Keratinocyte (primary cell): ENCODE data around the gene ERG. TPM values are rescaled to one million over a fixed set of nuclear protein-coding genes. Genes with fewer than 3 reads are reported as not detected.

Source experiments
- DNase-seq: peaks from one replicate; pipeline ENCODE4 v3.0.0-alpha.2; 2011; ENCODE audit warnings: low read depth, missing footprints, low spot score
- FAIRE-seq: peaks from 2 replicates; lab custom pipeline; 2011; peaks lifted over from hg19 to GRCh38; lab: Jason Lieb, UNC
- H2AFZ ChIP-seq: 2 replicates; pipeline ENCODE4 v1.6.0; 2012; ENCODE audit warnings: low read length, control low read depth, inconsistent platforms; ENCODE audit not compliant: control insufficient read depth
- H3K27ac ChIP-seq: 2 replicates; pipeline ENCODE4 v1.5.1; 2011; ENCODE audit warnings: low read length; ENCODE audit not compliant: control insufficient read depth, insufficient read depth
- H3K27me3 ChIP-seq: 3 replicates; pipeline ENCODE4 v1.6.0; 2011; ENCODE audit warnings: low read length; ENCODE audit not compliant: control insufficient read depth, insufficient read depth; ENCODE audit errors: extremely low read depth
- H3K36me3 ChIP-seq, 2 experiments: 2 replicates in 1 of 2; 3 replicates in 1 of 2; pipeline ENCODE4 v1.5.1; 2011; ENCODE audit warnings: low read length in 2 of 2, mild to moderate bottlenecking in 1 of 2; ENCODE audit not compliant: control insufficient read depth in 2 of 2, insufficient read depth in 2 of 2; ENCODE audit errors: extremely low read depth in 1 of 2
- H3K4me1 ChIP-seq: 3 replicates; pipeline ENCODE4 v1.5.1; 2011; ENCODE audit warnings: low read length; ENCODE audit not compliant: control insufficient read depth, insufficient read depth; ENCODE audit errors: extremely low read depth
- H3K4me2 ChIP-seq: 3 replicates; pipeline ENCODE4 v1.6.0; 2011; ENCODE audit warnings: low read depth, low read length; ENCODE audit not compliant: control insufficient read depth, insufficient read depth; ENCODE audit errors: extremely low read depth
- H3K4me3 ChIP-seq, 3 experiments: fragments of 200-600 bp in 1 of 3; sonication (generic) in 1 of 3; 2 replicates in 2 of 3; 3 replicates in 1 of 3; pipeline ENCODE4 v1.5.1; 2011 to 2016; ENCODE audit warnings: low read length in 3 of 3, mild to moderate bottlenecking in 3 of 3, control low read depth in 2 of 3, inconsistent platforms in 1 of 3, low read depth in 1 of 3, mixed read lengths in 1 of 3, mixed run types in 1 of 3, moderate library complexity in 1 of 3; ENCODE audit not compliant: control insufficient read depth in 2 of 3, insufficient read depth in 2 of 3; ENCODE audit errors: extremely low read depth in 1 of 3
- H3K79me2 ChIP-seq: 2 replicates; pipeline ENCODE4 v1.6.0; 2012; ENCODE audit warnings: low read length; ENCODE audit not compliant: control insufficient read depth, insufficient read depth
- H3K9ac ChIP-seq: 3 replicates; pipeline ENCODE4 v1.6.0; 2011; ENCODE audit warnings: low read length; ENCODE audit not compliant: control insufficient read depth, insufficient read depth; ENCODE audit errors: extremely low read depth
- H3K9me1 ChIP-seq: 3 replicates; pipeline ENCODE4 v1.6.0; 2011; ENCODE audit warnings: low read length; ENCODE audit not compliant: control insufficient read depth, insufficient read depth; ENCODE audit errors: extremely low read depth
- H3K9me3 ChIP-seq: 2 replicates; pipeline ENCODE4 v1.5.1; 2012; ENCODE audit warnings: low read depth, low read length; ENCODE audit not compliant: control insufficient read depth
- H4K20me1 ChIP-seq: 3 replicates; pipeline ENCODE4 v1.6.0; 2011; ENCODE audit warnings: low read length; ENCODE audit not compliant: control insufficient read depth, insufficient read depth; ENCODE audit errors: extremely low read depth
- EZH2 ChIP-seq: IDR thresholded peaks from one replicate; pipeline ENCODE4 v1.6.1; 2012; ENCODE audit warnings: inconsistent platforms, mild to moderate bottlenecking, low read length, moderate library complexity
- dilution Hi-C: fragments of 300-500 bp; cut with MboI; formaldehyde crosslinking; loops from one replicate; pipeline ENCODE4 v1.7.0; 2020; ENCODE audit warnings: low sequenced_read_pairs; ENCODE audit not compliant: extremely low pct_ligation_motif_present
- polyA plus RNA-seq, 5 experiments: library from polyadenylated mRNA; depleted of rRNA in 3 of 5; stranded (reverse) in 3 of 5; stranded (forward) in 1 of 5; unstranded in 1 of 5; fragments of >200 nt; gene quantifications; 1 replicate in 1 of 5; 2 replicates in 3 of 5; 3 replicates in 1 of 5; pipeline versions ENCODE4 v1.2.1 to v1.2.3, GENCODE V29; 2011 to 2012; ENCODE audit warnings: missing spikeins in 2 of 5, low read depth in 1 of 5, low replicate concordance in 1 of 5
- TF ChIP-seq, protein P1 (sequence below), 3 experiments: IDR thresholded peaks in 1 of 3; conservative IDR thresholded peaks in 1 of 3; optimal IDR thresholded peaks in 1 of 3; 2 replicates in 2 of 3; 3 replicates in 1 of 3; pipeline versions ENCODE3 to v1.5.1; 2011; ENCODE audit warnings: low read length in 3 of 3, mild to moderate bottlenecking in 3 of 3, moderate library complexity in 2 of 3, control low read depth in 1 of 3, inconsistent platforms in 1 of 3; ENCODE audit not compliant: insufficient read depth in 2 of 3; ENCODE audit errors: extremely low read depth in 1 of 3

ERG gene
- polyA plus RNA-seq, 1 donor (not counting 4 experiments of a cell fraction or from before 2014, with no cell fraction given), result 0.08 TPM

DNA sequence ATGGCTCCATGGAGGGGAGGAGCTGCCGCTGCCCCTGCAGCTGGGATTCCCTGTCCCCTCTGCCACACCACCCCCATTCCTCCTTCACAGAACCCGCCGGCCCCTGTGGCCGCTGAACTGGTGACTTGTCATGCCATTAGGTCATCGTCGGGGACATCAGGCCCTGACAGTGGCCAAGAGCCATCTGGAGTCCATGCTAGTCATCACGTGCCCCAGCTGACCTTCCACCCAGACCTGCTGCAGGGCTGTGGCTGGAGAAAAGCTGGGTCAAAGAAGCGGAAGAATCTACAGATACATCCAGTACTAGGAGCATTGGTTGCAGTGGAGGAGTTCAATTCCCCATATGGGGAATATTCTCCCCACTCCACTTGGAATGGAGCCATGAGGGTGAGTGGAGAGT lies 163.4 kb downstream of the ERG start:
- Histone ChIP-seq H3K36me3 (no peaks in the 10 kb centered on the region), H3K27me3 (no peaks in the 10 kb centered on the region), H3K4me2 (no peak overlapping the region), H3K4me1 (peaks cover 13% of the 10 kb centered on the region), H2AFZ (no peak overlapping the region), H3K9me3 (no peaks in the 10 kb centered on the region), H4K20me1 (no peaks in the 10 kb centered on the region), H3K27ac (no peak overlapping the region), H3K9me1 (no peaks in the 10 kb centered on the region), H3K9ac (no peak overlapping the region), H3K4me3 (no peak overlapping the region), H3K79me2 (no peaks in the 10 kb centered on the region)
- no peak for DNase-seq
- no peak for TF ChIP-seq EZH2
- TF ChIP-seq, protein P1, sequence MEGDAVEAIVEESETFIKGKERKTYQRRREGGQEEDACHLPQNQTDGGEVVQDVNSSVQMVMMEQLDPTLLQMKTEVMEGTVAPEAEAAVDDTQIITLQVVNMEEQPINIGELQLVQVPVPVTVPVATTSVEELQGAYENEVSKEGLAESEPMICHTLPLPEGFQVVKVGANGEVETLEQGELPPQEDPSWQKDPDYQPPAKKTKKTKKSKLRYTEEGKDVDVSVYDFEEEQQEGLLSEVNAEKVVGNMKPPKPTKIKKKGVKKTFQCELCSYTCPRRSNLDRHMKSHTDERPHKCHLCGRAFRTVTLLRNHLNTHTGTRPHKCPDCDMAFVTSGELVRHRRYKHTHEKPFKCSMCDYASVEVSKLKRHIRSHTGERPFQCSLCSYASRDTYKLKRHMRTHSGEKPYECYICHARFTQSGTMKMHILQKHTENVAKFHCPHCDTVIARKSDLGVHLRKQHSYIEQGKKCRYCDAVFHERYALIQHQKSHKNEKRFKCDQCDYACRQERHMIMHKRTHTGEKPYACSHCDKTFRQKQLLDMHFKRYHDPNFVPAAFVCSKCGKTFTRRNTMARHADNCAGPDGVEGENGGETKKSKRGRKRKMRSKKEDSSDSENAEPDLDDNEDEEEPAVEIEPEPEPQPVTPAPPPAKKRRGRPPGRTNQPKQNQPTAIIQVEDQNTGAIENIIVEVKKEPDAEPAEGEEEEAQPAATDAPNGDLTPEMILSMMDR (optimal IDR thresholded peaks at IDR 0.05 in 1 of 3, IDR thresholded peaks at IDR 0.05 in 1 of 3, conservative IDR thresholded peaks at IDR 0.05 in 1 of 3; ENCODE audit: extremely low read depth in 1 of 3, insufficient read depth in 2 of 3, low read length in 3 of 3), result no peak
- dilution Hi-C loops, result no loop called here
- no peak for FAIRE-seq

DNA sequence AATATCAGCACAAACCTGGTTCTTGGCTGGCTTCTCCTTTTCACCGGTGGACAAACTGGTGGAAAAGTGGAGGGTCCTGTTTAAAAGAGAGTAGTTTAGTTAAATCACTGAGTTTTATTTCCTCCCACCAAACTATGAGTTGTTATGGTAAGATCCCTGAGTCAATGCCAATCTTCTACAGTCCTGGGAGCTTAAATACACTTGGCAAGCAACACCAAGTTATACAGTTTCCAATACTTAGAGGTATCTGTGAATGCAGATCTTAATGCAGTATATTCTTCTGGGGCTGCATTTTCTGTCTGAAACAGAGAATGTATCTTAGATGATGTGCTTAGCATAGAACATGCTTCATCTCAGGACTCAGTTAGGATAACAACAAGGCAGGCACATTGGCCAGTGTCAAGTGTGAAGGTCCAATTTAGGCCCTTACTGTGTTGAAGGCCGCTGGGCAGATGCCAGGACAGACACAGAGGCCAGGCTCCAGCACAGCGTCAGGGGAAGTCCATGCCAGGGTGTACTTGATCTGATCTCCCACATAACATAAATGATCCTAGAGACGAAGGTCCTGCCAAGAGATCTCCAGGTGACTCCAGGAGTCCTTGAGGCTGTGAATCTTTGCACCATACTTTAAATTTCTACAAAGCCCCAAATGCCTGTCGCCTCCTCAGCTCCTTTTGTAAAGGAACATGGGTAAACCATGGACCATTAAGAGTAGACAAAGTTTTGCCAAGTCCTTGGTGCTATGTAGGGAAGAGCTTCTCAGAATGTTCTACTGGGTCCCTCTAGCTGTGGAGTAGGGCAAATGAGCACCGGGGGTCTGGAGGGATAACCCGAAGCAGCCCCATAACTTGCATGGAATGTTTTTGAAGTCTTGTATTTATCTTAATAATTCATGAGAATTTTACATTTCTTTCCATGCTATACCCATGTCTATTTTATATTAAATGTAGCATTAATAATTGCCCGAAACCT lies 164.7 kb downstream of the ERG start:
- Histone ChIP-seq H3K27ac (no peak overlapping the region), H3K9me3 (no peaks in the 10 kb centered on the region), H4K20me1 (no peaks in the 10 kb centered on the region), H3K36me3 (no peaks in the 10 kb centered on the region), H3K4me1 (peaks cover 13% of the 10 kb centered on the region), H2AFZ (no peak overlapping the region), H3K9me1 (no peaks in the 10 kb centered on the region), H3K27me3 (no peaks in the 10 kb centered on the region), H3K9ac (no peak overlapping the region), H3K4me2 (no peak overlapping the region), H3K4me3 (no peak overlapping the region), H3K79me2 (no peaks in the 10 kb centered on the region)
- dilution Hi-C loops, result no loop called here
- no peak for FAIRE-seq
- TF ChIP-seq, protein P1 (optimal IDR thresholded peaks at IDR 0.05 in 1 of 3, IDR thresholded peaks at IDR 0.05 in 1 of 3, conservative IDR thresholded peaks at IDR 0.05 in 1 of 3; ENCODE audit: extremely low read depth in 1 of 3, insufficient read depth in 2 of 3, low read length in 3 of 3), result peak in 2 of 3 experiments; percentile 13 to 31
- TF ChIP-seq EZH2, result no peak
- DNase-seq, result no peak
